ENCODE results near the gene CTNNB1. TPM values are rescaled to one million over a fixed set of nuclear protein-coding genes. Genes with fewer than 3 reads are reported as not detected.

Gene CTNNB1
- total and polyA plus RNA-seq, 2 experiments from 2014 or later = 89.4 to 566 TPM

- no peak for TF ChIP-seq ZNF462 (CRISPR knock-in tag; IDR thresholded peaks at IDR 0.05)
Observed at GRCh38 chr3:41249318-41249717, 50.0 kb downstream of the CTNNB1 start (continued).

- Histone ChIP-seq H3K79me2 (replicated peaks; ENCODE audit: insufficient read depth) (no peaks in the 10 kb centered on the region), H4K20me1 (replicated peaks; ENCODE audit: insufficient read depth) (no peaks in the 10 kb centered on the region), H3F3A (replicated peaks; ENCODE audit: low read depth) (no peaks in the 10 kb centered on the region), H3K27ac (ENCODE audit: low read depth) (no peak overlapping the region), H3K36me3 (ENCODE audit: insufficient read depth) (no peaks in the 10 kb centered on the region), H2AFZ (no peak overlapping the region), H3K4me2 (no peak overlapping the region), H3K4me3 (no peak overlapping the region), H3K4me1 (ENCODE audit: insufficient read depth) (no peaks in the 10 kb centered on the region), H3K9me2 (ENCODE audit: insufficient read depth) (no peaks in the 10 kb centered on the region), H3K27me3 (ENCODE audit: insufficient read depth) (no peaks in the 10 kb centered on the region)
- no peak for TF ChIP-seq REST (IDR thresholded peaks at IDR 0.05; ENCODE audit: unreplicated experiment)
- no peak for TF ChIP-seq EZH2 (IDR thresholded peaks at IDR 0.05; ENCODE audit: low read depth, unreplicated experiment)
- TF ChIP-seq ZNF462 (CRISPR knock-in tag; IDR thresholded peaks at IDR 0.05) = no peak
- TF ChIP-seq POLR2AphosphoS5 (IDR thresholded peaks at IDR 0.05; ENCODE audit: low read depth) = no peak
- Mint-ChIP-seq H3K4me3 (no peak overlapping the region), H3K27me3 (ENCODE audit: insufficient read depth, low read depth, poor library complexity) (peaks cover 2% of the 10 kb centered on the region), H3K4me1 (peaks cover 11% of the 10 kb centered on the region; the same call in 2 of the 3 replicates), H3K9me3 (no peaks in the 10 kb centered on the region), H3K27ac (no peak overlapping the region), H3K36me3 (ENCODE audit: low read depth) (no peaks in the 10 kb centered on the region)
- DNase-seq (ENCODE audit: low spot score) (no peak), ATAC-seq (no peak)
Observed at GRCh38 chr3:41250825-41251224, 51.5 kb downstream of the CTNNB1 start.
